ENCODE results near the gene U2AF2. TPM values are rescaled to one million over a fixed set of nuclear protein-coding genes. Genes with fewer than 3 reads are reported as not detected.

Gene U2AF2
- total and polyA plus RNA-seq, 2 of the 4 experiments (the other 2 are of a cell fraction): 120 to 260 TPM

GRCh38 chr19:55669418-55670279 lies 14.8 kb downstream of the U2AF2 start:
- POLR2A ChIA-PET (ENCODE audit: unreplicated experiment): no interaction called here
- BruUV-seq (replicated peaks): no TSS peak
- 0 out of 2 replicates have a peak, but pooled peaks cover 2% of the 10 kb centered on the region for H3K4me1 ChIP-seq (ENCODE audit: control insufficient read depth, insufficient read depth, low read length)
- ATAC-seq (ENCODE audit: low read depth) (no peak), DNase-seq (no peak)
- peaks cover 78% of the 10 kb centered on the region for H4K20me1 ChIP-seq (ENCODE audit: insufficient read depth, low read length)
- H3K79me1 ChIP-seq (ENCODE audit: low read depth in 1 of 2, low read length in 2 of 2): peaks cover 19 to 53% of the 10 kb centered on the region in 2 experiments
- H2BK120ac ChIP-seq (ENCODE audit: low read depth, low read length): no peak overlapping the region
- peaks cover 58% of the 10 kb centered on the region for H3K36me3 ChIP-seq (ENCODE audit: control insufficient read depth, insufficient read depth, low read length)
- TF ChIP-seq MAZ (IDR thresholded peaks at IDR 0.05; ENCODE audit: borderline replicate concordance, low read depth, low read length): no peak
- TF ChIP-seq NFE2L2 (IDR thresholded peaks at IDR 0.05; ENCODE audit: low read depth, low read length): no peak
- TF ChIP-seq POLR2A (IDR thresholded peaks at IDR 0.05; ENCODE audit: low read depth, low read length): no peak
- H3K23ac ChIP-seq (ENCODE audit: low read depth, low read length): no peak overlapping the region
- H3K4me3 ChIP-seq (ENCODE audit: insufficient read depth, low read depth, low read length): no peak overlapping the region
- H3K14ac ChIP-seq (replicated peaks; ENCODE audit: low read depth, low read length): no peak overlapping the region
- H2AK5ac ChIP-seq (ENCODE audit: low read depth, low read length): no peak overlapping the region
- dilution Hi-C loops (cut with HindIII; ENCODE audit: low sequenced_read_pairs, unreplicated experiment) (no loop called here), intact Hi-C loops (cut with micrococcal nuclease) (no loop called here), in situ Hi-C loops (cut with MboI; ENCODE audit: low sequenced_read_pairs) (loop anchor here (25.0 kb wide), 2 partner anchors 1207 to 1532 kb away; partner anchors contain the start of genes CDC42EP5, CNOT3 and LENG9)
- H3K9ac ChIP-seq (ENCODE audit: low read depth, low read length): no peak overlapping the region
- H3K27me3 ChIP-seq (ENCODE audit: control insufficient read depth, insufficient read depth, low read length): no peaks in the 10 kb centered on the region
- H3K9me3 ChIP-seq (ENCODE audit: control insufficient read depth, insufficient read depth, low read length): no peaks in the 10 kb centered on the region
- no peak overlapping the region for H2BK20ac ChIP-seq (ENCODE audit: low read depth, low read length)
- H2AK9ac ChIP-seq (replicated peaks; ENCODE audit: low read depth, low read length, poor library complexity): peak overlapping the region; percentile 7
- H3K4me2 ChIP-seq (ENCODE audit: low read depth, low read length): no peak overlapping the region
- CTCF ChIA-PET: no interaction called here
- H3K9me1 ChIP-seq (ENCODE audit: insufficient read depth, low read length): no peaks in the 10 kb centered on the region
- no peak overlapping the region for H3K4ac ChIP-seq (ENCODE audit: low read depth, low read length)
- no peak overlapping the region for H2BK5ac ChIP-seq (ENCODE audit: low read depth, low read length, poor library complexity, severe bottlenecking)
- no peak overlapping the region for H3K27ac ChIP-seq (ENCODE audit: insufficient read depth, low read length)
- H4K8ac ChIP-seq (ENCODE audit: low read depth in 2 of 2, low read length in 2 of 2): no peak overlapping the region
- no peak overlapping the region for H4K91ac ChIP-seq (ENCODE audit: insufficient read depth, low read depth, low read length)
- H3K18ac ChIP-seq (ENCODE audit: low read depth, low read length): no peak overlapping the region
- H2BK15ac ChIP-seq (ENCODE audit: low read depth, low read length): no peak overlapping the region
- H2AFZ ChIP-seq (replicated peaks; ENCODE audit: low read length, poor library complexity): no peak overlapping the region
- H4K5ac ChIP-seq (ENCODE audit: low read depth, low read length): no peak overlapping the region
- H3K56ac ChIP-seq (ENCODE audit: extremely low read depth, insufficient read depth, low read length): no peak overlapping the region
- WGBS, 2 experiments (ENCODE audit: extremely low coverage in 2 of 2, insufficient read length in 1 of 2): 91 to 100% methylated on average over 3 to 11 of the region's 43 CpGs
